Pancreas (tissue), 10 donors: Measurements from ENCODE around the gene ACOX1. TPM values are rescaled to one million over a fixed set of nuclear protein-coding genes. Genes with fewer than 3 reads are reported as not detected.

ENCODE experiments used
- ATAC-seq, 4 donors: fragments of 200-7000 bp; cut with Tn5 transposase; one replicate each; pipeline versions ENCODE4 v1.8.0 to v1.9.1; 2020; ENCODE audit warnings: mild to moderate bottlenecking in 4 of 4, moderate library complexity in 4 of 4
- DNase-seq, 6 donors: peaks; one replicate each; pipeline ENCODE4 v3.0.0-alpha.2; 2020
- FAIRE-seq: peaks from 2 replicates; lab custom pipeline; 2012; peaks lifted over from hg19 to GRCh38; lab: Jason Lieb, UNC
- H3K27ac ChIP-seq, 4 donors: fragments of 200-600 bp; sonication (generic); 1 replicate in 3 of 4; 2 replicates in 1 of 4; pipeline versions ENCODE4 v1.5.0 to v1.8.0; 2020
- H3K27me3 ChIP-seq, 4 donors: fragments of 200-600 bp; one replicate each; pipeline ENCODE4 v1.8.0; 2021
- H3K36me3 ChIP-seq, 3 donors: fragments of 200-600 bp; sonication (generic) in 1 of 3; one replicate each; pipeline versions ENCODE4 v1.5.0 to v1.8.0; 2020 to 2021
- H3K4me1 ChIP-seq, 3 donors: fragments of 200-600 bp; one replicate each; pipeline ENCODE4 v1.8.0; 2021
- H3K4me3 ChIP-seq, 4 donors: fragments of 200-600 bp; sonication (generic) in 2 of 4; one replicate each; pipeline versions ENCODE4 v1.5.0 to v1.8.0; 2020 to 2021
- H3K9me3 ChIP-seq, 4 donors: fragments of 200-600 bp; one replicate each; pipeline ENCODE4 v1.8.0; 2021
- CTCF ChIP-seq, 4 donors: fragments of 200-600 bp; sonication (generic) in 3 of 4; IDR thresholded peaks; one replicate each; pipeline versions ENCODE4 v1.5.0 to v1.8.0; 2021; ENCODE audit warnings: antibody characterized with exemption in 4 of 4
- WGBS, 2 donors: extraction: QIAGEN DNeasy Blood & Tissue Kit; methylation state at CpG; one replicate each; pipeline ENCODE4 v1.1.7; 2013; 5-methylcytosine and 5-hydroxymethylcytosine counted together
- intact Hi-C, 3 donors: fragments of 100-400 bp; cut with DNase I; formaldehyde crosslinking; loops; one replicate each; pipeline versions ENCODE4 v1.11.1 to v1.14.2; 2022
- polyA plus RNA-seq, 2 donors: library from polyadenylated mRNA; stranded (reverse); fragments of 200-250 nt; gene quantifications; one replicate each; pipeline ENCODE4 v1.2.3, GENCODE V29; 2013
- total RNA-seq, 6 donors: library from RNA; stranded (reverse); fragmentation: NEBNext Ultra II Directional in 4 of 6; extraction: Animal tissue kit (Norgen Biotek cat#: 25700) in 4 of 6; gene quantifications; one replicate each; pipeline versions ENCODE4 v1.2.1 to v1.2.4, GENCODE V29; 2021 to 2023
- donor health status: healthy with polysubstance abuse.
- donor health status: DM: no; HTN: no; CAD: no; lungs with moderate emphysema.
- donor health status: DM: no; HTN: no; CAD: no.
- donor health status: control.
- donor health status: control.
- donor health status: Bipolar disorder and iron deficiency.
- donor health status: DM: yes; HTN: yes; CAD: no.
- donor health status: DM: no; HTN: no; CAD: no.
- donor health status: DM: no; HTN: no; CAD: no.
- donor health status: DM: yes; HTN: yes; CAD: no.

Gene ACOX1
- total and polyA plus RNA-seq, 8 donors, result 16.3 to 74.2 (median 57.5) TPM

- intact Hi-C loops, result loop anchor here in 1 of 3 donors (5.0 kb wide), 1 partner anchor 99 kb away; no protein-coding TSS in a partner anchor
- no peak for DNase-seq
- peaks cover 0 to 14% (median 13%) of the 10 kb centered on the region in 3 donors for H3K4me1 ChIP-seq
Observed at GRCh38 chr17:75908201-75908600, 70.8 kb downstream of the ACOX1 start.

GRCh38 chr17:75906143-75906884 is 72.7 kb downstream of the ACOX1 start:
- ATAC-seq (no peak), FAIRE-seq (no peak), DNase-seq (peak in 2 of 6 donors; percentile 58 to 69)
- intact Hi-C loops, result loop anchor here in 1 of 3 donors (5.0 kb wide), 1 partner anchor 101 kb away; no protein-coding TSS in a partner anchor
- Histone ChIP-seq H3K36me3 (peaks cover 3 to 7% (median 6%) of the 10 kb centered on the region in 3 donors), H3K27ac (peak overlapping the region in 1 of 4 donors; percentile 2), H3K9me3 (no peaks in the 10 kb centered on the region), H3K4me3 (no peak overlapping the region), H3K27me3 (no peaks in the 10 kb centered on the region), H3K4me1 (peaks cover 0 to 15% (median 13%) of the 10 kb centered on the region in 3 donors)
- 88 to 91% methylated on average over 10 of the region's 10 CpGs for WGBS, 2 donors
- no peak for TF ChIP-seq CTCF (IDR thresholded peaks at IDR 0.05)

More at GRCh38 chr17:75908201-75908600, 70.8 kb downstream of the ACOX1 start:
- FAIRE-seq (no peak), ATAC-seq (no peak)
- H3K27ac ChIP-seq, result no peak overlapping the region
- H3K9me3 ChIP-seq, result no peaks in the 10 kb centered on the region
- no peak for TF ChIP-seq CTCF (IDR thresholded peaks at IDR 0.05)
- no peak overlapping the region for H3K4me3 ChIP-seq
- WGBS, 2 donors, result 78% methylated on average over 6 of the region's 6 CpGs
- no peaks in the 10 kb centered on the region for H3K27me3 ChIP-seq
- no peaks in the 10 kb centered on the region for H3K36me3 ChIP-seq

GRCh38 chr17:75904749-75905521 is 74.0 kb downstream of the ACOX1 start, which contains the start of gene MRPL38:
MRPL38 (minus strand) TSS chr17:75904884; CDS start chr17:75904875, 9 bp downstream.
- DNase-seq (peak; percentile 92 to 99 (median 98)), FAIRE-seq (no peak), ATAC-seq (peak; percentile 95 to 97 (median 96))
- peak within 1 kb of the TSS; percentile 88 to 93 (median 90) for H3K27ac ChIP-seq
- intact Hi-C loops, result loop anchor here in 2 of 3 donors (2.0 to 5.0 kb wide), 2 partner anchors 100 to 102 kb away; no protein-coding TSS in a partner anchor
- H3K36me3 ChIP-seq, result peaks cover 3 to 16% (median 9%) of the 10 kb centered on the region in 3 donors
- no peaks in the 10 kb centered on the region for H3K9me3 ChIP-seq
- WGBS, 2 donors, result 1 to 2% methylated on average over 54 to 67 of the region's 69 CpGs
- peak; percentile 97 to 100 (median 98) for TF ChIP-seq CTCF (IDR thresholded peaks at IDR 0.05)
- H3K27me3 ChIP-seq, result no peaks in the 10 kb centered on the region
- H3K4me1 ChIP-seq, result peaks cover 0 to 15% (median 13%) of the 10 kb centered on the region in 3 donors
- peak within 1 kb of the TSS; percentile 41 to 92 (median 87) for H3K4me3 ChIP-seq

GRCh38 chr17:75902406-75902805 is 76.6 kb downstream of the ACOX1 start:
- no peaks in the 10 kb centered on the region for H3K27me3 ChIP-seq
- intact Hi-C loops, result no loop called here
- H3K4me3 ChIP-seq, result no peak overlapping the region
- peaks cover 3 to 32% (median 15%) of the 10 kb centered on the region in 3 donors for H3K36me3 ChIP-seq
- TF ChIP-seq CTCF (IDR thresholded peaks at IDR 0.05), result no peak
- DNase-seq, result no peak
- WGBS, 2 donors, result 95 to 97% methylated on average over 6 of the region's 6 CpGs
- FAIRE-seq, result no peak
- H3K27ac ChIP-seq, result no peak overlapping the region
- no peaks in the 10 kb centered on the region for H3K9me3 ChIP-seq
- H3K4me1 ChIP-seq, result peaks cover 0 to 15% (median 13%) of the 10 kb centered on the region in 3 donors
- no peak for ATAC-seq
